ENCODE measurements around the gene PARVA.

The PARVA gene

GRCh38 chr11:12377824-12378593 lies 638 bp downstream of the PARVA start:
- peak; percentile 59 for DNase-seq

GRCh38 chr11:12380565-12381325 lies 3.4 kb downstream of the PARVA start:
- no peak for DNase-seq

- DNase-seq: no peak
Measured at GRCh38 chr11:12381875-12382274, 4.5 kb downstream of the PARVA start.

- no peak for DNase-seq
Measured at GRCh38 chr11:12382451-12382850, 5.1 kb downstream of the PARVA start.

- no peak for DNase-seq
Measured at GRCh38 chr11:12386309-12386708, 8.9 kb downstream of the PARVA start.

- DNase-seq: no peak
Measured at GRCh38 chr11:12386745-12387144, 9.4 kb downstream of the PARVA start.

DNA sequence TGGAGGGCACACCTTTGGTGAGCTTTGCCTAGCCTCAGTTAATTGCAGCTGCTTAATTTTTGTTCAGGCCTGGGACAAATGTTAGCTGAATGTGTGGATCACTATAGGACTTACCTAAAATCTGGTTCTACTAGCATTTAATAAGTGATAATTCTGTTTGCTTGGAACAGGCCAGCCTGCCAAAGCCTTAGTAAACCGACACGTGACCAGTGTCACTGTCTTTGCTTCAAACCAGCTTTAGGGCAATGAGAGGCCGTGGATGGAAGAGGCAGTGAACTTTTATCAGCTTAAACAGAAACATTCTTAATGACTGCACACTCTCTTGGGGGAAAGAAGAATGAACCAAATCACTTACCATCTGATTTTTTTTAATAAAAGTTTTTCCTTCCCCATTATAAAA lies 10.8 kb downstream of the PARVA start:
- DNase-seq: no peak

DNA sequence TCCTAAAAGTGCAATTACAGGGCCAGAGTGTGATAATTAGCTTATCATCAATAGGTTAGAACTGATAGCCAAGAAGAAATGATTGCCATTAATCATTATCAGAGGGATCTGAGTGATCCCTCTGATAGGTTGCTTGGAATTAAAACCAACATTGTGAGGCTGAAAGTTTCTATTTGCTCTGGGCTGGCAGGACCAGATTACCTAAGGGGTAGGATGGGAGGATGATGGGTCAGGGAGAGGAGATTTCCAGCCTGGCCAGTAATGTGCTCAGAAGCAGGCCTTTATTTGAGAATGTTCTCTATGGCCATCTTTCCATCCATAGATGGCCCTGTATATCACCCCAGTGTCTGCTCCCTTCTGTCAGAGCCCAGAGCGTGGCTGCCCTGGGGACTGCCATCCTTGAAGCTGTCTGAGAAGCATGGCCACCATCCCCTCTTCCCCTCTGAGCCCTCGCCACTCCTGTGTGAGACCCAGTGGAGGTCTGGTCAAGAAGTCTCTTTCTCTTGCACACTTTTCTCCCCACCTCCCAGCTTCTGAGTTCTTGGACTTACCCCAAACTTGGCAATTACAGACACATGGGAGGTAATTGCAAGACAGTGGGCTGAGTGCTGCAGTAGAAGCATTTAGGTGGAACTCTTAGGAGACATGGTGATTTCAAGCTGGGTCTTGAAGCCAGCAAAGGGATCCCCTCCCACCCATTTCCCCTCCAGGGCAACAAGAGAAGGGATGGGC lies 11.7 kb downstream of the PARVA start:
- no peak for DNase-seq

GRCh38 chr11:12389676-12390657 lies 12.6 kb downstream of the PARVA start:
- DNase-seq: no peak

- DNase-seq: peak; percentile 66
Measured at GRCh38 chr11:12390687-12391110, 13.3 kb downstream of the PARVA start.

DNA sequence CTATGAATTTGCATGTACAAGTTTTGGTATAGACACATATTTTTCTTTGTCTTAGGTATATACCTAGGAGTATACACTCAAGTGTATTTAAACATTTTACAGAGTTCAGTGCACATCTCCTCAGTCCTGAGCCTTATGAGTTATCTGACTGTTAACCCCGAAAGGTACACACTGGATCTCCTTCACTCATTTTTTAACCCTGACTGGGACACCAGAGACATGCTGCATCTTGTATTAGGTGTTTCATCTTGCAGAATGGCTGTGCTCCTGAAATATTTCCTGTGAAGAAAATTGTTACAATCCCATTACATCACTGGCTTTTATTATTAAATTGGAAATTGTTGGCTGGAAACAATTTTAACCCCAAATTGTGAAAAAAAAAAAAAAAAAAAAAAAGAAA lies 15.3 kb downstream of the PARVA start:
- DNase-seq: no peak

DNA sequence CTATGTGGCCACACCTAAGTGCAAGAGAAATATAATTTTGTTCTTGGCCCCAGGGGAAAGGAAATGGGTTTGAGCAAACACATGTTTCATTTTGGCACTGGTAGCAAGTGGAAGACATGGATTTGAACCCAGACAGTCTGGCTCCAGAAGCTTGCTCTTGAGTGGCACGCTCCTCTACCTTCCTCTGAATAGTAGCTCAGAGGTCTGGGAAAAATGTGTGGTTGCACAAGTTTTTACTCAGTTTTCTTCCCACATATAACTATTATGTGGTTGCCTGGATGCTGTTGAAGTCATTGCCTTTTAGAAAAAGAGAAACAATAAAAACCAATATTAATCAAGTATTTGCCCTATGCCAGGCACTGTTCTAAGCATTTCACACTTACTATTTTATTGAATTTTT lies 16.3 kb downstream of the PARVA start:
- DNase-seq: no peak

GRCh38 chr11:12394601-12395000 lies 17.2 kb downstream of the PARVA start:
- DNase-seq: no peak

- no peak for DNase-seq
Measured at GRCh38 chr11:12395333-12395732, 18.0 kb downstream of the PARVA start.

- no peak for DNase-seq
Measured at GRCh38 chr11:12397931-12398334, 20.6 kb downstream of the PARVA start.

DNA sequence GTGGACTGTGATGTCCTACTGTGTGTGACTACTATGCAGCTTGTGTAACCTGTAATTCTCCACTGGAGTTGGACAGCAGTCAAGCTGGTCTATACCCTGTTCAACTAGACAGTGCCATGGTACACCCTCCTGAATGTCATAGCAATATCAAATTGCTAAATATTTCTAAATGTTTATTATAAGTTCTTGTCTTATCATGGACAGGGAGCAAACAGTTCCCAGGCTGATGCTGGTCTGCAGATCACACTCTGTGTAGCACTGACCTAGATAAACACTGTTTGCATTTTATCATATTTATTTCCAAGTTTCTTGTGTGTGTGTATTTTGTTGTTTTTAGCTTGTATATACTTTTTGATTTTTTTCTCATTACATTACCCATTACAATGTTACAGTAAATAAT lies 22.0 kb downstream of the PARVA start:
- no peak for DNase-seq

DNA sequence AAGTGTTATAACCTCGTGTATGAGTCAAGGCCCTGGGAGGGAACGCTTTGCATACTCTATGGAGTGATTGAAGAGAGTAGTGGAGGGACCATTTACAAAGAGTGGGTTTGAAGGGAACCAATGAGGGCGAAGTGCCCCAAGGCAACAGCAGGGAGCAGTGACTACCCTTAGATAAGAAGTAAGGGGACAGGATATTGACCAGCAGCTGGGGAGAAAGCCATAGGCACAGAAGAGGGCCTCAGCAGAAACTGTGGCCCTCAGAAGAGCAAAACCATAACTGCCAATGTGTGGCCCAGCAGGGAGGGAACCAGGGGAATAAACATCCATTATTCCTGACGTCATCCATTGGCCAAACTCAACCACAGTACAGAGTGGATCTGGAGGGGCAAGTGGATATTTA lies 24.7 kb downstream of the PARVA start:
- no peak for DNase-seq

DNA sequence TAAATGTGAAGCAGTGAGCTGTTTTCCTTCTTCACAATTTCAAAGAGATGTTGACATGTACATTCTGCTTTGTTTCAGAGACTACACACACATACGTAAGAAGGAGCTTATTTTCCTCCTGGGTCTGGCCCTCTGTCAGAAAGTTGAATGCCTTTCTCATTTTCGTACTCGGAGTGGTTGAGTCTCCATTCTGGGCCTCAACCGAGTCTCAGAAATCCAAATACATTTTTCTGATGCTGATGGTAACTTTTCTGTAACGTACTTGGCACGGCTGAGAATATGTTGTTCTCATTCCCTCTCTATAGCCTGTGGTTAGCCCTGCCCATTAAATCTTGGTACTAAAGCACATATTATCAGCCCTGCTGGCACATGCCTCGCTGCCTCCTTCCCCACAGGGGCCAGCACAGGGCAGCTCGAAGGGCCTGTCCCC lies 25.3 kb downstream of the PARVA start:
- no peak for DNase-seq

DNA sequence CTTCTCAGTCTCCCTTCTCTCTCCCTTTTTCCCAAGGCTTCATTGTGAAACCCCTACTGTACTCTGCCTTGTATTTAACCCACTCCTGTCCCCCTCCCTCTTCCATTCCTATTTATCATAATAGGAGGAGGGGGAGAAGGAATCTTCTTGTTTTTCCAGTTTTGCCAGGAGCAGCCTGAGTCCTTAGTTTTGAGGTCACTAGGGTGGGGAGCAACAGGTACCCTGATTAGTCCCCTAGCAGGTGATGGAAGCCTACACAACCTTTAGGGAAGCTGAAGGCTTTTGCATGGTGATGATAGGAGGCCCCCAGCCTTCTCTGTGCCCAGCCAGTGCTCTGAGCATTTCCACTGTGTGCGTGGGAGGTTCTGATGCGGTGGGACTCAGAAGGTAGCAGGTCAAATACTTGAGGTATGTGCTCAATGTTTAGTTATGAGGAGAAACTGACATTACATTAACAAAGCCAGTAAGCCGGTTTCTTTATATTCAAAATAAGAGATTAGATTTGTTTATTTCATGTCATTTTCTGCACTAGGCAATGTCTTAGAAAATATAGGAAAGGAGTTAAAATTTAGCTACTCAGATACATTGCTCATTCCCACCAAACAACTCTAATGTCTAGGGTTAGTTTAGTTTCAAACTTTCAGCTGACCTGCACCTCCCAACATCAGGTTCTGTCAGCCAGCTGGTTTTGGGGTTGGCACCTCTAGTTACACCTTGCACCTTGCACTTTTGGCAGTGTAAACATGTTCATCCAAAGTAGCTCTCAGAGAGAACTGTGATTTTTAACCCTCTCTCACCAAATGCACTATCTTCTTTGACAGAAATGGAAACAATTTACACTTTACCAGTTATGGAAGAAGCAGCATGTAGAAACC lies 26.0 kb downstream of the PARVA start:
- no peak for DNase-seq

- DNase-seq: no peak
Measured at GRCh38 chr11:12403997-12404350, 26.6 kb downstream of the PARVA start.

GRCh38 chr11:12404436-12404835 lies 27.1 kb downstream of the PARVA start:
- DNase-seq: no peak
